NCI-H2107 (cell line): ENCODE data around the gene ALDH5A1.
A peak's percentile ranks its signal among the peaks of the same experiment; 100 is the strongest.

Experiments used
- DNase-seq: peaks from one replicate; lab custom pipeline; 2025; lab: John Stamatoyannopoulos, UW

ALDH5A1 gene

DNA sequence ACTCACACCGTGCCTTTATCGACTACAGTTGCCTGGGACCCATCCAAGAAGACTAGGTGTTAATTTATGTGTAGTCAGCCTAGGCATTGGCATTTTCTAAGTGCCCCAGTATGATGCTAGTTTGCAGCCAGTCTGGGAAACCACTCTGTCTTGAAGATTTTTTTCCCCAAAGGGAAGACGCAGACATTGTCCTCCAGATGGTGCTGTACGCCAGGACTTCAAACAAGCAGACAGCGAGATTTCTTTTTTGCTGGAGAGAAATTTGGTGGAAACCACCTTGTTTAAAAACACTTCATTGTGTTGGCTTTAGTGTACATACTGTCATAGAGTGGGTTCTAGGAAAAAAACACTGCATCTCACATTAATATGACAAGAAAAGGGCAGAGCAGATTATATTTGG, 30.0 kb downstream of the ALDH5A1 start:
- peak; percentile 1 for DNase-seq

DNA sequence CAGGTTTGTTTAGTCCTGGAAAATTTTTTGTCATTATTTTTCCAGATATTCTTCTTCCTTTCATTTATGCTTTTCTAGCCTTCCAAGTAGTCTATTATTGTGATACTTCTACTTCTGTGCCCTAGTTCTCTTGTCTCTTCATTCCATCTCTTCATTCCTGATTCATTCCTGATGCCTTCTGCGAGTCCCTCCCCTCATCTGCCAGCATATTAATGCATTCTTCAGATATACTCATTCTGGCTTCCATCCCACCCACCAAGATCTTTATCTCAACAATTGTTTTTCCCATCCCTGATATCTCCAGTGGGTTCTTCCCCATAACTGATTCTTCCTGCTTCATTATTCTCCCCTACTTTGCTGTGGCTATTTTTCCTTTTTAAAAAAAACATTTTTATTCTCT, 35.2 kb downstream of the ALDH5A1 start:
- DNase-seq, result no peak

DNA sequence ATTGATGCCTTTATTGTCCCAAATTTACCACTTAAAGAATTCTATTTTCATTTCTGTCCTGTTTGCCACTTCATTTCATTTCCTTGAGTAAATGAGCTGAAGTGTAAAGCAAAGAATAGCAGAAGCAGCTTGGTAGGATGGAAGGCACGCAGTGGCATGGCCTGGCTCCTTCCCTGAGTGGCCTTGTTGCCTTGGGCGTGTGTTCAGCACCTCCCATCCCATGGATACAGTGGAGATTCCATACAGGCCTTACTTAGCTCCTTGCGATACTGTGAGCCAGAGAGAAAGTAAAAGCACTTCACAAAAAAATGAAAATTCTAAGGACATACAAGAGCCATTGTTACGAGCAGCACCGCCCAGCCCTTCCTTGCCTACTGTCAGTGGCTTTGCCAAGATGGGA, 39.6 kb downstream of the ALDH5A1 start:
- no peak for DNase-seq

DNA sequence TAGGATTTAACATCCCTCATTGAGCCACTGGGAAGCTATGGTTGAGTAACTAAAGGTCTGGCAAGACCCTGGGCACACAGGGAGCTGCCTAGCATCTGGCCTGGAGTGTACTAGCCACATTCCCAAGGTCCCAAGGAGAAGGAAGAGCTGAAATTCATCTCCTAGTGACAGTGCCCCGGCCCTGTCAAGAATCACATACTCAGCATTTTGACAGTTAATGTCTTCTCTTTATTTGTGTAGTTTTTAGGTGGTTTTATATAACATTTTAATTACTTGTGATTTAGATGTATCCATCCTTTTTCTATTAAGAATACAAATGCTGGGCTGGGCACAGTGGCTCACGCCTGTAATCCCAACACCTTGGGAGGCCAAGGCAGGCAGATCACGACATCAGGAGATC, 40.4 kb downstream of the ALDH5A1 start:
- no peak for DNase-seq

DNA sequence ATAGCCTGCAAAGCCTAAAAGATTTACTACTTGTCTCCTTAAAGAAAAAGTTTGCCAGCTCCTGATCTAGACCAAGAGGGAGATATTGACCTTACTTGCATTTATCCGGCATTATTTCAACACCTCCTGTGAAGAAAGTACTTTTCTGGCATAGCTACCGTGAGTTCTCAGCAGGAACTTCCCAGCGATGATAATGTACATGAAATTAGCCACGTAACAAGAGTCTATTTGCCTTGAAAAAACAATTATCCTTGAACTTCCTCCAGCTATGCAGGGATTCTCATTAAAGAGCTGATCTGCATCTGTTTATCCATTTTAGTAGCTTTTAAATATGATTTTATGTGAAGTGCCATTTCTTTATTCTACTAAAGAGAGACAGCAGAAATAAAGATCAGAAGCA, 41.7 kb downstream of the ALDH5A1 start:
- DNase-seq, result no peak

DNA sequence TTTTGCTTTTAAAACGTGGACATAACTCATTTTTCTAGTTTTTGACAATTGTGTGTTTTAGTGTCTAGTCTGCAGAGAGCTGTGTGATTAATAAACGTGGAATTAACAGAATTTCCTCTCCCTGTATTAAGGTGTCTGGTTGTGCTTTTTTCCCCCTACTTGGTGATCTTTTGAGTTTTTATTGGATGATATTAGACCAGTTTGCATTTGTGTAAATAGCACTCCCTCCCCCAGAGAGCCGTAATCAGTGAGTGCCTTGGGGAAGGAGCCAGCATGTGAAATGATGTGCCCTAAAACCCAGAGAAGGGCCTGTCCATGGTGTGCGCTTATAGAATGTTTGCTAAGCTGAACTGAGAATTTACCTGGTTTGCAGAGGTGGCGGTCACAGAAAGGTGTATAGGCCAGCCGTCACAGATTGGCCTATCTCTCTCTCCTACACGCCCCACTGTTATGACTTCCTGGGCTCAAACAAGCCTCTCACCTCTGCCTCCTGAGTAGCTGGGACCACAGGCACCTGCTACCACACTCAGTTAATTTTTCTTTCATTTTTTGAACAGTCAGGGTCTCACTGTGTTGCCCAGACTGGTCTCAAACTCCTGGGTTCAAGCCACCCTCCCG, 42.4 kb downstream of the ALDH5A1 start:
- no peak for DNase-seq

DNA sequence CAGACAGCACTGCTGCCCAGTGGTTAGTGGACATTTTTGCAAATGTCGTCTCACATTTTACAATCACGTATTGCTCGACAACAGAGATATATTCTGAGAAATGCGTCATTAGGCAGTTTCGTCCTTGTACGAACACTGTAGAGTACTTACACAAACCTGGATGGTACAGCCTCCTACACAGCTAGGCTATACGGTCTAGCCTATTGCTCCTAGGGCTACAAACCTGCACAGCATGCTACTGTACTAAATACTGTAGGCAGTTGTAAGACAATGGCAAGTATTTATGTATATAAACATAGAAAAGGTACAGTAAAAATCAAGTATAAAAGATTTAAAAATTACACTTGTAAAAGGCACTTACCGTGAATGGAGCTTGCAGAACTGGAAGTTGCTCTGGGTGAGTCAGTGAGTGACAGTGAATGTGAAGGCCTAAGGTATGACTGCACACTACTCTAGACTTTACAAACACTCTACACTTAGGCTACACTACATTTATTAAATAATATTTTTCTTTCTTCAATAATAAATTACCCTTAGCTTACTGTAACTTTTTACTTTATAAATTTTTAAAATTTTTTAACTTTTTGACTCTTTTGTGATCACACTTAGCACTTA, 43.1 kb downstream of the ALDH5A1 start:
- DNase-seq, result no peak

DNA sequence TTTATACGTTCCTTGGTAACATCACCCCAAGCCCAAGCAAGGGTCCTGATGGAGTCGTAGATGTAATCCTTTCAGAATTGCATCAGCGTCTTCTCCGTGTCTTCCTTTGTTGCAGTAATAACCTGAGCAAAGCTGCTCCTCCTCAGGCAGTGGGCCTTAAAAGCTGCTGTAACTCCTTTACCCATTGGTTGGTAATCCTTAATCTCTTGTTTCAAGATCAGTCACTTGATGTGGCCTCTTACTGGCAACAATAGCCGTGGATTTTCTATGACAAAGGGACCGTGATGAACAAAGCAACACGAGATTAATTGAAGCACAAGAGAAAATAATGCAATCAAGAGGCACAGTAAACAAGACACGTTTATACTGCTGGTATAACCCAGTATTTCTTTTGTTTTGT, 44.6 kb downstream of the ALDH5A1 start:
- DNase-seq, result no peak

DNA sequence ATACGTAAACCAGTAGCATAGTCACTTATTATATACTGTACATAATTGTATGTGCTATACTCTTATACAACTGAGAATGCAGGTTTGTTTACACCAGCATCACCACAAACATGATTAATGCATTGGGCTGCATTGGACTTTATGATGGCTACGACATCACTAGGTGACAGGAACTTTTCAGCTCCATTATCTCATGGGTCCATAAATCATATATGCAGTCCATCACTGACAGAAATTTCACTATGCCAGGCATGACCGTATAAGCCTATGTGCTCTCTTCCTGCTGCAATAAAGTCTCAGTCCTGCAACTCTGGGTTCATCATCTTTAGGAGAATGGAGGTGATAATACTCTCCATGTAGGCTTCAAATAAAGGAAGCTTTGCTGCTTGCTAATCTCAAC, 45.4 kb downstream of the ALDH5A1 start:
- DNase-seq, result no peak

DNA sequence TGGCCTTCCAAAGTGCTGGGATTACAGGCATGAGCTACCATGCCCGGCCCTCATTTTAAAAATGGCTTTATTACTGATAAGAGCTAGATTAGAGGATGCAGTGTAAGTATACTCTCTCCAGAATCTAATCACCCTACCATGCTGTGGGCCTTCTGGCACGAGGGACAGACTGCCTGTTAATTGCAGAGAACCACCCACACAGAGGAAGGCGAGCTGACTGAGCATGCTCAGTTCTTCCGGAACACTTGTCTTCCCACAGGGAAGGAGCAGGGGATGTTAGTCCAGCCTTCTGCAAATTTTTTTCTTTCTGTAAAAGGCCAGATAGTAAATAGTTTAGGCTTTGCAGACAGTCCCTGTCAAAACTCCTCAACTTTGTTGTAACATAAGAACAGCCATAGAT, 48.9 kb downstream of the ALDH5A1 start:
- no peak for DNase-seq

DNA sequence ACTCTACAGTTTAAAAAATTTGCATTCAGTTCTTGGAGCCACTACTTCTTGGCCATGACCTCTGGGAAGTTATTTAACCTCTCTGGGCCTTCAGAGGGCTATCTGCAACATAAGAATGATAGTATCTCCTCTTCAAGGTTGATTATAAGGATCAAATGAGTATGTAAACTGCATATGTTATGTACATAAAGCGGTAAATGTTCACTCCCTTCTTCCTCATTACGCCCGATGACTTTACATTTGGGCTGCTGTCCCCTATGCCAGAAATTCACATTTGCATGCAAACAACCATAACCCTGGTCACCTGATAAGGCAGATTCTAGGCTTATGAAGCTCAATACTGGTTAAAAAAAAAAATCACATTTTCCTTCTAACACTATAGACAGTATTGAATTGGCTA, 50.4 kb downstream of the ALDH5A1 start:
- no peak for DNase-seq

DNA sequence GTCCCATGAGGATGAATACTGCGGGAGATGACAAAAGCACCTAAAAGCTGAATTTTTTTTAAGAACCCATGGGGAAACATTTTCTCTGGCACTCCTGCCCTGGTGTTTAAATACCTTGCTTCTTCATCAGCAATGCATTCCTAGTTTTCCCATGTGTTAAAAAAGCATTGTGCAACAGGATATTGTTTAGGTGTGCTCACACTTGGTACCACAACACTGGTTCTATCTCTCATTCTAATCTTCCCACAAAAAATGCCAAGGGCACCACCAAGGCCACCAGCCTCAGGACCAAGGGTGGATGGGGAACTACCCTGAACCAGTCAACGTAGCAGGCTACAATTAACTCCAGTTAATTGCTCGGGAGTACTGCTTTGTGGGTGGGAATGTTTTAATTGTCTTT, 50.9 kb downstream of the ALDH5A1 start:
- no peak for DNase-seq

DNA sequence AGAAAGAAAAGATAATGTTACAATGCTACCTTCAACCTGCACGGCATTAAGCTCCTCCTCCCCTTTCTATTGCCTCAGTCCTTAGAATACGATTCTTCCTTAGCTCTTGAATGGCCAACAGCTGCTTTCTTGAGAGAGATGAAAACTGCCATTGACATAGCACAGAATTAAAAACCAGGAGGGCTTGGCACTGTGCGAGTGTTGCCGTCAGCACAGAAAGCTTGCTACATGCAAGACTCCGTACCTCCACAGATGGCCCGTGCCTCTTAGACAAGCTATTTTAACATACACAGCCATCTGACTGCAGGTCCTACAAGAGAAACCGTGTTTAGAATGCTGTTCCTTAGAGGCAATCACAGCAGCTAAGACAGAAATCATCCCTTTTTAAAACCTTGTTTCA, 51.7 kb downstream of the ALDH5A1 start:
- no peak for DNase-seq

DNA sequence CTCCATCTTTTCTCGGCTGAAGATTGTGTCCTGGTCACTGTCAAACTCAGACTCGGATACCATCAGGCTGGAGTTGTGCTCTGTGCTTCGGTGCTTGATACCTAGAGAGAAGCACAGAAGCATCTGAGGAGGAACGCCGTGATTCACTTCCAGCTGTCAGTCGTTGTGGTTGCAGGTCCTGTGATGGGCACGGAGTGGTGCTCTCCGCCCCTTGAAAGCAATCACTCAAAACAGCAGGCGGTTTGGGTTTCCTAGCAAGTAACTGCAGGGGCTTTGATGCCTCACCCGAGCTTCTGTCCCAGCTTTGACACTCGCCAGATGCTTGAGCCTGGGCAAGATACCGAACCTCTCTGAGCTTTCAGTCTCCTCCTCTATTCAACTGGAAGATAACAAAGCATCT, 52.5 kb downstream of the ALDH5A1 start:
- DNase-seq, result no peak

DNA sequence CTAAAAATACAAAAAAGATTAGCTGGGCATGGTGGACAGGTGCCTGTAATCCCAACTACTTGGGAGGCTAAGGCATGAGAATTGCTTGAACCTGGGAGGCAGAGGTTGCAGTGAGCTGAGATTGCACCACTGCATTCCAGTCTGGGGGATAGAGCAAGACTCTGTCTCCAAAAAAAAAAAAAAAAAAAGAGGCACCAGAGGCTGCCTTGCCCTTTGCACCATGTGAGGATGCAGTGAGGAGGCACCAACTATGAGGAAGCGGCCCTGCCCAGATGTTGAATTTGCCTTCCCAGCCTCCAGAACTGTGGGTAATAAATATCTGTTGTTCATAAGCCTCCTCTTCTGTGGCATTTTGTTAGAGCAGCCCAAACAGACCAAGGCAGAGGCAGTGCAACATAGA, 54.4 kb downstream of the ALDH5A1 start:
- no peak for DNase-seq

DNA sequence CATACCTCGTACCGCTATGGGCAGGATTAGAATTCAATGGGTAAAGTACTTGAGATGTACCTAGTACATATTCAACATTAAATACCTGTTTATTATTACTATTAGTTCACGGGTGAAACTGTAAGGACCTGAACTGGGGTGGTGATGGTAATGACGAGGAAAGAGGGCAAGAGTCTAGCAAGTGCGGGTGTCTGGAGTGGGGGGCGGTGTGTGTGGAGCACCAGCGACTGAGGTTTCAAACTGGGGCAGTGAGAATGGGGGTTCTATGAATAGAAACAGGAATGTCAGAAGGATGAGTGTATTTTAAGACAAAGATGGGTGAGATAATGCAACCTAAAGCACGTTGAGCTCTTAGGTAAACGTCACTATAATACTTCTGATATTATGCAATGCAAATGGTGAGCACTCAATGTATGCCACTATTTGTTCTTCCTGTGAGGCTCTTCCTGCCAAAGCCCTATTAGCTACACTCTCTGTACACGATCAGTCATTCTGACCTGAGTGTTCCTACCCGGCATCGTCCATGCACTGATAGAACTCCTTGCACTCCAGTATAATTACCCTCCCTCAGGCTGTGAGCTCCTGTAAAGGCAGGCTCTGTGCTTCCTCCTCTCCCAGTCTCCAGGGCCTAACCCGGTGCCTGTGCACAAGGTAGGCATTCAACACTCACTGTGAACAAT, 55.0 kb downstream of the ALDH5A1 start:
- DNase-seq, result no peak

DNA sequence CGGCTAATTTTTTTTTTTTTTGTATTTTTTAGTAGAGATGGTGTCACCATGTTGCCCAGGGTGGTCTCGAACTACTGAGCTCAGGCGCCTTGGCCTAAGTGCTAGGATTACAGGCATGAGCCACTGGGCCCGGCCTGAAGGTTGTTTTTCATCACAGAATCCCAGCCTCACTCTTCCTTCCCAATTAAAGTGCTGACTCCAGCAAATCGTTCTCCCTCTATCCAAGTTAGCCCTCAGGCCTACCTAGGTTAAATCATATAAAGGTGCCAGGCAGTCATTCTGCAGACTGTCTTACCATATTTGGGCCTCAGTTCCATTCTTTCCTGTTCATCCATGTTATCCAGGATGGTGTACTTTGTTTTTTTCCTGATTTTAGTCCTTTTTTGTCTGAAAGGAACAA, 56.4 kb downstream of the ALDH5A1 start:
- DNase-seq, result no peak

DNA sequence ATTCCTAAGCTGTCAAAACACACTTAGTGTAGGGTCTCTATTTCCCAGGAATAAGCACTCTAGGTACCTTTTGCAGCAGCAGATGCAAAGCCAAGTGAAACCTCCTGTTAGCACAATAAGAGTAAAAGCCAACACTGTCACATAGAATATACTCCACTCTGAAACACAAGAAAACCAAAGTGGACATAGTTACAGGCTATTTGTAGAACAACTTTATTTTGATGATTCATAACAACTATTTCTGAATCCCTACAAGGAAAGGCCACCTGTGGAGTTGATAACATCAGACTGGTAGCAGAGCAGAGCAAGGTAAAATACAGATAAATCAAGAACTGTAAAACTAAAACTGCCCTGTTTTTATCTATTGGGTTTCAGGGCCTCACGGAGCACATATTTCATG, 59.7 kb downstream of the ALDH5A1 start:
- no peak for DNase-seq

DNA sequence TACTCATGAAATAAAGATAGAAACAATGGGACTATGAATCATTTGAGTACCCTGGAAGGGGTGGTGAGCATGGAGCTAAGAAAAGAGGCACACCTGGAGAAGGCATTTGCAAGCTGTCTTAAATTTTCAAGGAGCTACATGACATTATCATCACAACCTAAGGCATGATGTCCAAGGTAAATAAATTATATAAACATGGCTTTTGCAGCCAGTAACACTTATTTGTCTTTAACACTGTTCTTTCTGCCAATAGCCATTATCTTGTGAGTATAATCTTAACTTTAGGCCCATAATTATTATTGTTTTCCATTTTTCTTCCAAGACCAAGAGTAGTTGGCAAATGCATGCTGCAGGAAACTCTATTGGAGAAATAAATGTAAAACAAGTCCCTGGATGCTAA, 63.7 kb downstream of the ALDH5A1 start:
- DNase-seq, result no peak

DNA sequence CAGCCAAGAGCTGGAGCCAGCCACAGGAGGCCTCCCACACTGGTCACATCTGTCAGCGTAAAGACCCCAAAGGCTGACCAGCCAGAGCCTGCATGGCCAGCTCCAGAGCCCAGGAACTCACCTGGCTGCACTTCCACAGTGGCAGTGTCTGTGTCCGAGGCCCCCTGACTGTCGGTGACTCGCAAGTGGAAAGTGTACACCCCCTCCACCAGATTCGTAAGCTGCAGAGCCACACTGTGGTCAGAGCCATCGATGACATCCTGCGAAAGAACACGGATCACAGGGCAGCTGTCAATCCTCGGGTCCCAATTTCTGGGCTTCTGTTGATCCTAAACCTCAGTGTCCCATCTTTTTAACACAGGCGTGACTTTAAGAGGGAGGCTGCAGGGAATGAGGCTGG, 69.3 kb downstream of the ALDH5A1 start:
- no peak for DNase-seq

DNA sequence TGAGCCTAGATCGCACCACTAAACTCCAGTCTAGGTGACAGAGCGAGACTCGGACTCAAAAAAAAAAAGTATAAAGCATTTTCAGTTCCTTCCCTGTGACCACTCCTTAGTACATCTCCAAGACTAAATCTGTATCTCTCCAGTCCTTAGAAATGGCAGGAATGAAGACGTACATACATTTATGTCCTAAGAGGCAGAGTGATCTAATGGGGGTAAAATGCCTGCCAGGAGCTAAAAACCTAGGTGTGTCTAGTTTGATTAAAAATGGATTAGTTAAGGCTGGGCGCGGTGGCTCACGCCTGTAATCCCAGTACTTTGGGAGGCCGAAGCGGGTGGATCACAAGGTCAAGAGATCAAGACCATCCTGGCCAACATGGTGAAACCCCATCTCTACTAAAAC, 70.4 kb downstream of the ALDH5A1 start:
- no peak for DNase-seq

DNA sequence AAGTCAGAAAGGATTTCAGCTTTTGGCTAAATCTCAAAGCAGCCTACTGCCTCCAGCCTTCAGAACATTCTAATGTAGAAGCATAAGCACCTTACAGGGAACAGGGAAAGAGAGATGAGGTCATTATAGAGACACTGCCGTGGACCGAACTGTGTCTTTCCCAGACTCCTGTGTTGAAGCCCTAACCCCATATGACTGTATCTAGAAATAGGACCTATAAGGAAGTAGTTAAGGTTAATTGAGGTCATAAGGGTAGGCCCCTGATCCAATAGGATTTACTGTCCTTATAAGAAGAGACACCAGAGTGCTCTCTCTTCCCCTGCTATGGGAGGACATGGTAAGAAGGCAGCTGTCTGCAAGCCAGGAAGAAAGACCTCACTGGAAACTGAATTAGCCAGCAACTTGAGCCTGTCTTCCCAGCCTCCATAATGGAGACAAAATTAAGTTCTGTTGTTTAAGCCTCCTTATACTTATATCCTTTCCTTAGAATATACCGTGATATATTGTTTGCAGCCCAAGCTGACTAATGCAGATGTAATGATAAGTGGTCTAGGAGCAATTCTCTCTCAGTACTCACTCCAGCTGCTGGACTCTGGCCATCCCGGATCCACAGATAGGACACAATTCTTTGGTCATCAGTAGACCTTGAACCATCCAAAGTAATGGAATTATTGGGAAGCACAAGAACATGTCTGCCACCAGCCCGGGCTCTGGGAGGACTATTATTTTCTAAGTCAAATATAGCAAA, 71.4 kb downstream of the ALDH5A1 start:
- DNase-seq, result no peak

DNA sequence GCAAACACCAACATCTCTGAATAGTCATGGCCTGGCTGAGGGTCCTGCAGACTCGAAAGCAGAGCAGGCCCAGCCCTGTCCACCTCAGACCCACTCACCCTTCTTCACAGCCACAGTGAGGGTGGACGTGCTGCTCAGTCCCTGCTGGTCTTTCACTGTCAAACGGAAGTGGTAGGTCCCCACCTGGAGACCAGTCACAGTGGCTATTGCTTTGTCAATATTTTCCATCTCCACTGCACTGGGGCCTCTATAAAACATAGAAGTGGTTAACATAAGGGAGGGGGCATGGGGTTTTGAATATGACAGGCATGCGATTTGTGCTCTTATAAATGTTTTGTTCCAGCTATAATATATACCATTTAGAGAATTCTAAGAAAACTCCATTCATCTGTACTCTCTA, 73.9 kb downstream of the ALDH5A1 start:
- DNase-seq, result no peak
